SK-N-SH treated with all-trans-retinoic acid at 6 μM for 48 hours (cell line): ENCODE measurements around the gene GPHA2.

Experiments used
- ARNTL ChIP-seq: fragments of 450-650 bp; formaldehyde crosslinking; IDR thresholded peaks from 2 replicates; pipeline ENCODE4 v1.5.0; 2020; ENCODE audit warnings: low read depth, mild to moderate bottlenecking, moderate library complexity, borderline replicate concordance
- BACH2 ChIP-seq: fragments of 250-450 bp; sonication (Bioruptor Pico); IDR thresholded peaks from 2 replicates; pipeline ENCODE4 v1.9.0; 2021; ENCODE audit warnings: mild to moderate bottlenecking, borderline replicate concordance
- ZNF565 ChIP-seq: fragments of 450-650 bp; formaldehyde crosslinking; conservative IDR thresholded peaks from 2 replicates; pipeline ENCODE4 v1.5.0; 2020; ENCODE audit warnings: low read depth, mild to moderate bottlenecking, moderate library complexity
- TF ChIP-seq, protein P1 (sequence below): fragments of 250-450 bp; sonication (Bioruptor Pico); IDR thresholded peaks from 2 replicates; pipeline ENCODE4 v1.5.1; 2020; ENCODE audit warnings: low read depth, mild to moderate bottlenecking, moderate library complexity

DNA sequence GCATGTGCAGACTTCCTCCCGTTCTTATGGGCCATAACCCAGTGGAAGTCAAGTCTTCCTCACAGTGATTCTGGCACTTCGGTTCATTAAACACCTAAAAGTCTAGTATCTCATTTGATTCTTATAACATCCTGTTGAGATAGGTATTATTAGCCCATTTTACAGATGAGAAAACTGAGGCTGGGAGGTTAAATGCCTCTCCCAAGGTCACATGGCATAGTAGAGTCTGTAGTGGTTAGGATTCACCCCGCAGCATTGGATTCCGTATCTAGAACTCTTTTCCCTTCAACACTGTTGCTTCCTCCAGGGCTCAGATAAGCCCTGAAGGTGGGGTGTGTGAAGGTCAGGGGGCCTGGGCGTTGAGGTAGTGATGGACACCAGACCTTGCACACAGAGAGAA is 3.4 kb downstream of the GPHA2 start:
- TF ChIP-seq ZNF565 (CRISPR knock-in tag), result no peak
- TF ChIP-seq, protein P1, sequence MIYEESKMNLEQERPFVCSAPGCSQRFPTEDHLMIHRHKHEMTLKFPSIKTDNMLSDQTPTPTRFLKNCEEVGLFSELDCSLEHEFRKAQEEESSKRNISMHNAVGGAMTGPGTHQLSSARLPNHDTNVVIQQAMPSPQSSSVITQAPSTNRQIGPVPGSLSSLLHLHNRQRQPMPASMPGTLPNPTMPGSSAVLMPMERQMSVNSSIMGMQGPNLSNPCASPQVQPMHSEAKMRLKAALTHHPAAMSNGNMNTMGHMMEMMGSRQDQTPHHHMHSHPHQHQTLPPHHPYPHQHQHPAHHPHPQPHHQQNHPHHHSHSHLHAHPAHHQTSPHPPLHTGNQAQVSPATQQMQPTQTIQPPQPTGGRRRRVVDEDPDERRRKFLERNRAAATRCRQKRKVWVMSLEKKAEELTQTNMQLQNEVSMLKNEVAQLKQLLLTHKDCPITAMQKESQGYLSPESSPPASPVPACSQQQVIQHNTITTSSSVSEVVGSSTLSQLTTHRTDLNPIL (CRISPR knock-in tag), result no peak
- TF ChIP-seq ARNTL (CRISPR knock-in tag), result no peak
- no peak for TF ChIP-seq BACH2 (CRISPR knock-in tag)
